ENCODE results near the gene INHBE. TPM values are rescaled to one million over a fixed set of nuclear protein-coding genes. Genes with fewer than 3 reads are reported as not detected.

INHBE gene
- total RNA-seq, 1 experiment from 2014 or later, result 13.9 TPM

DNA sequence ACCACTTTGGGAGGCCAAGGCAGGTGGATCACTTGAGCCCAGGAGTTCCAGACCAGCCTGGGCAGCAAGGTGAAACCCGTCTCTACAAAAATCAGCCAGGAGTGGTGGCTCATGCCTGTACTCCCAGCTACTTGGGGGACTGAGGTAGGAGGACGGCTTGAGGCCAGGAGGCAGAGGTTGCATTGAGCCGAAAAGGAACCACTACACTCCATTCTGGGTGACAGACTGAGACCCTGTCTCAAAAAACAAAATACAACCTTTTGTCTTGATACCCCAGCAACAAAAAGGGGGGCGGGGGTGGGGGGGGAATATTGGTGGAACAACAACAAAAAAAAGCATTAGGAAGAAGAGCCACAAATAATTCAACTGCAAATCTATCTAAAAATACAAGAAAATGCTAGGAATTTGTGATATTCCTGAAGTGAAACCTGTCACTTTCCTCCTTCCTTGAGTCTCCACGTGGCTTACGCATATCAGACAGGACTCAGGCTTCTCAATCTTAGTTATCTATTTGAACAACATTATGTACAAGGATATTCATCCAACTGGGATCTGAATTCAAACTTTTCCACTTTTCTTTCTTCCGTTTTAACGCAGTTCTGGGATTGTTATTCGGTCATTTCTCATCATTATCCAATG is 25.5 kb upstream of the INHBE start:
- Histone ChIP-seq H3K9me3 (no peaks in the 10 kb centered on the region), H3K4me1 (peaks cover 5% of the 10 kb centered on the region), H3K4me3 (ENCODE audit: low read depth, low read length) (peak overlapping the region; percentile 49), H3K27me3 (replicated peaks; ENCODE audit: control insufficient read depth, insufficient read depth, low read length) (no peaks in the 10 kb centered on the region), H3K36me3 (ENCODE audit: control insufficient read depth, insufficient read depth, low read length) (no peaks in the 10 kb centered on the region)
- DNase-seq, result no peak
- BruUV-seq (replicated peaks), result TSS peak; percentile 90
- TF ChIP-seq CTCF (IDR thresholded peaks at IDR 0.05; ENCODE audit: insufficient read depth in 1 of 2, low read depth in 1 of 2, low read length in 1 of 2, severe bottlenecking in 1 of 2, unreplicated experiment in 1 of 2), result no peak
- Mint-ChIP-seq H3K36me3 (ENCODE audit: insufficient read depth, unreplicated experiment) (peaks cover 10% of the 10 kb centered on the region), H3K4me1 (ENCODE audit: low read depth, unreplicated experiment) (peaks cover 11% of the 10 kb centered on the region), H3K9me3 (ENCODE audit: unreplicated experiment) (no peaks in the 10 kb centered on the region), H3K27ac (ENCODE audit: unreplicated experiment) (peak overlapping the region; percentile 96), H3K27me3 (ENCODE audit: insufficient read depth, unreplicated experiment) (no peaks in the 10 kb centered on the region), H3K4me3 (ENCODE audit: unreplicated experiment) (peak overlapping the region; percentile 81)
- intact Hi-C loops (cut with micrococcal nuclease; ENCODE audit: unreplicated experiment), result loop anchor here (2.0 kb wide), 1 partner anchor 61 kb away; no protein-coding TSS in a partner anchor
- ChIA-PET CTCF (interaction anchor here (1.0 to 1.2 kb wide), 3 partner anchors 24 to 61 kb away, joined by 8 to 11 read pairs (median 8); partner anchors contain the start of gene INHBE), POLR2A (interaction anchor here (0.6 to 1.2 kb wide), 4 partner anchors 23 to 200 kb away, joined by 3 to 4 read pairs (median 3); partner anchors contain the start of gene SHMT2)

DNA sequence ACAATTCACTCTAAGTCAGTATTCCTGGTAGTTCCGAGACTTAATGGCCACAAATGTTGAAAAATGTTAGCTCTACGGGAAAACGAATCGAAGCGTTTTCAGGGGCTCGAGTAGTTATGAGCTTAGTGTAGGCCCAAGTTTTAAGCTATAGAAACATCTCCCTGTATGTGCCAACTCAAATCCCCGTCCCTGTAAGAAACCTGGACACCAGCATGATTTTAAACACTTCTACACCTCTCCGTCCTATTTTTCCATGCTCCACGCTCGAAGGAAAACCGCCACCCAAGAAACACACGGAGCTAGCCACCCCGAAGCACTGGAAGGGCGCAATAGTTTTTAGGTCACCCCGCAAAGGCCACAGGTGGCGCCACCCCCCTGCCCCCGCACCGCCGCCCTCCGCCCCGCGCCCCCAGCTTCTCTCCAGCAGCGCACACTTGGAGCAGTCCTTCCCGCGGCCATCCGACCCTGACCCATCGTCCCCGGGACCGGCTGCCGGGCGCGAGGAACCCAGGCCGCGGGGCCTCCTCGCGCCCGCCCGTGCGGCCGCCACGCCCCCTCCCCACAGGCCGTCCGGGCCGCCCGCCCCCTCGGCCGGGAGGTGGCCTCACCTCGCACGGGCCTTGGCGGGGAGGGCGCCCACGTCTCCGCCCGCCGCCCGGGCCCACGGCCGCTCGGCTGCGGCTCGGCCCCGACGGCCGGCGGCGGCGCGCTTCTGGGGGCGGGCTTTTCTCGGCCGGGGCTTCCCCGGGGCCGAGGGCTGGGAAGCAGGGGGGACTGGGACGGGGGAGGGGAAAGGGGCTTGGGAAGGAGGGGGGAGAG is 24.8 kb upstream of the INHBE start:
- ChIA-PET CTCF (interaction anchor here (0.6 to 1.2 kb wide), 5 partner anchors 23 to 909 kb away, joined by 3 to 11 read pairs (median 8); partner anchors contain the start of genes INHBE and RBMS2), POLR2A (interaction anchor here (0.6 to 1.2 kb wide), 4 partner anchors 22 to 302 kb away, joined by 3 to 4 read pairs (median 4); partner anchors contain the start of gene SHMT2)
- BruUV-seq (replicated peaks), result no TSS peak
- Mint-ChIP-seq H3K27me3 (ENCODE audit: insufficient read depth, unreplicated experiment) (no peaks in the 10 kb centered on the region), H3K27ac (ENCODE audit: unreplicated experiment) (peak overlapping the region; percentile 96), H3K9me3 (ENCODE audit: unreplicated experiment) (no peaks in the 10 kb centered on the region), H3K4me3 (ENCODE audit: unreplicated experiment) (peak overlapping the region; percentile 81), H3K36me3 (ENCODE audit: insufficient read depth, unreplicated experiment) (peaks cover 9% of the 10 kb centered on the region), H3K4me1 (ENCODE audit: low read depth, unreplicated experiment) (peaks cover 13% of the 10 kb centered on the region)
- Histone ChIP-seq H3K4me1 (peaks cover 9% of the 10 kb centered on the region), H3K27me3 (replicated peaks; ENCODE audit: control insufficient read depth, insufficient read depth, low read length) (no peaks in the 10 kb centered on the region), H3K36me3 (ENCODE audit: control insufficient read depth, insufficient read depth, low read length) (no peaks in the 10 kb centered on the region), H3K9me3 (no peaks in the 10 kb centered on the region), H3K4me3 (ENCODE audit: low read depth, low read length) (peak overlapping the region; percentile 49)
- DNase-seq, result peak; percentile 57 to 86
- intact Hi-C loops (cut with micrococcal nuclease; ENCODE audit: unreplicated experiment), result loop anchor here (2.0 kb wide), 1 partner anchor 62 kb away; no protein-coding TSS in a partner anchor
- TF ChIP-seq CTCF (IDR thresholded peaks at IDR 0.05; ENCODE audit: insufficient read depth in 1 of 2, low read depth in 1 of 2, low read length in 1 of 2, severe bottlenecking in 1 of 2, unreplicated experiment in 1 of 2), result peak; percentile 17 to 19

DNA sequence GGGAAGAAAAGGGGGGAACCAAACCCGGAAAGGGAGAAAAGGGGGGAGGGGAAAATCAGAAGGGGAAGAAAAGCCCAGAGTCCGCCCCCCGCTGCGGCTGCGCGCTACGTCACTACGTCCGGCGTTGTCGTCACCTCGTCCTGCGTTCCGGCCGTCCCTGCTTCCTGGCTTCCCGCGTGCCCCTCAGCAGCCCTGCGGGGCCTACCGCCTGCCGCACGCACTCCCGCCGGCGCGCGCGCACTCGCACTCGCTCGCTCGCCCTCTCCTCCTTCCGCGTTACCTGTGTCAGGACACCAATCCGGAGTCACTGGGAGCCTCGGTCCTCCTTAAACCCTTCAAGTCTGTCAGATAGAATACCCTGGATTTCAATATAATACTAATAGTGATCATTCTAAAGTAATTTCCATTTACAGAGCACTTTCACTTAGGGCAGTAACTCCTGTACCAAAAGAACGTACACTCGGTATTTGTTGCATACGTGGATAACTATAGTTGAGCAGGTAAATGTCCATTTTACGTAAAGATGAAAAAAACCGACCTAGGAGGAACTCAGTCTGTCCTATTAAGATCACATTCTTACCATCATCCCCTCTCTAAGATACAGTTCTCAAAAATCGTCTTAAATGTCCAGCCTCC is 24.1 kb upstream of the INHBE start, which contains the start of gene R3HDM2:
R3HDM2 (minus strand) TSS at position 113 of the 636 bp plus-strand sequence. CDS start 120,615 bp downstream, outside the sequence.
- Histone ChIP-seq H3K4me1 (peaks cover 9% of the 10 kb centered on the region), H3K27me3 (replicated peaks; ENCODE audit: control insufficient read depth, insufficient read depth, low read length) (no peaks in the 10 kb centered on the region), H3K9me3 (no peaks in the 10 kb centered on the region), H3K4me3 (ENCODE audit: low read depth, low read length) (peak within 1 kb of the TSS; percentile 49), H3K36me3 (ENCODE audit: control insufficient read depth, insufficient read depth, low read length) (no peaks in the 10 kb centered on the region)
- intact Hi-C loops (cut with micrococcal nuclease; ENCODE audit: unreplicated experiment), result loop anchor here (1.0 to 2.0 kb wide), 2 partner anchors 22 to 62 kb away; no protein-coding TSS in a partner anchor
- POLR2A ChIA-PET, result no interaction called here
- Mint-ChIP-seq H3K4me3 (ENCODE audit: unreplicated experiment) (peak within 1 kb of the TSS; percentile 81), H3K36me3 (ENCODE audit: insufficient read depth, unreplicated experiment) (peaks cover 9% of the 10 kb centered on the region), H3K27ac (ENCODE audit: unreplicated experiment) (peak within 1 kb of the TSS; percentile 96), H3K9me3 (ENCODE audit: unreplicated experiment) (no peaks in the 10 kb centered on the region), H3K27me3 (ENCODE audit: insufficient read depth, unreplicated experiment) (no peaks in the 10 kb centered on the region), H3K4me1 (ENCODE audit: low read depth, unreplicated experiment) (peaks cover 13% of the 10 kb centered on the region)
- peak; percentile 96 for DNase-seq
- BruUV-seq (replicated peaks), result TSS peak; percentile 93
- CTCF ChIA-PET, result interaction anchor here (1.2 kb wide), 1 partner anchor 63 kb away, joined by 8 read pairs; no protein-coding TSS in a partner anchor
- no peak for TF ChIP-seq CTCF (IDR thresholded peaks at IDR 0.05; ENCODE audit: insufficient read depth in 1 of 2, low read depth in 1 of 2, low read length in 1 of 2, severe bottlenecking in 1 of 2, unreplicated experiment in 1 of 2)

Measured in Caco-2 (cell line).